Muscle layer of colon (tissue), 2 donors: ENCODE data around the gene DTWD1.
"Not testable (repeated sequence)": the region's sequence is repeated elsewhere in the genome, so short reads cannot be mapped to it uniquely, and the experiment has no call there.

Experiments
- H3K27ac ChIP-seq: one replicate; pipeline ENCODE4 v1.7.0; 2013; ENCODE audit warnings: low read depth, mild to moderate bottlenecking, low read length, moderate library complexity
- H3K27me3 ChIP-seq, 2 donors: one replicate each; pipeline ENCODE4 v1.7.0; 2013; ENCODE audit warnings: low read length in 2 of 2, mild to moderate bottlenecking in 2 of 2; ENCODE audit not compliant: insufficient read depth in 2 of 2, control insufficient read depth in 1 of 2
- H3K36me3 ChIP-seq: one replicate; pipeline ENCODE4 v1.7.0; 2013; ENCODE audit warnings: mild to moderate bottlenecking, low read length; ENCODE audit not compliant: insufficient read depth
- H3K4me1 ChIP-seq: one replicate; pipeline ENCODE4 v1.7.0; 2013; ENCODE audit warnings: mild to moderate bottlenecking, low read length; ENCODE audit not compliant: insufficient read depth
- H3K4me3 ChIP-seq, 2 donors: one replicate each; pipeline ENCODE4 v1.7.0; 2013; ENCODE audit warnings: low read length in 2 of 2, low read depth in 1 of 2, mild to moderate bottlenecking in 1 of 2, moderate library complexity in 1 of 2
- H3K9ac ChIP-seq: one replicate; pipeline ENCODE4 v1.7.0; 2013; ENCODE audit warnings: low read length
- H3K9me3 ChIP-seq: one replicate; pipeline ENCODE4 v1.7.0; 2013; ENCODE audit warnings: mild to moderate bottlenecking, low read length
- donor health status: abdominal sarcoma.
- donor health status: Adenocarcinoma of cecum.

The DTWD1 gene

GRCh38 chr15:49649987-49650386 lies 29.1 kb downstream of the DTWD1 start:
- Histone ChIP-seq H3K27ac (no peak overlapping the region), H3K36me3 (no peaks in the 10 kb centered on the region), H3K9ac (no peak overlapping the region), H3K27me3 (no peaks in the 10 kb centered on the region), H3K4me1 (peaks cover 15% of the 10 kb centered on the region), H3K4me3 (no peak overlapping the region), H3K9me3 (peaks cover 10% of the 10 kb centered on the region)

DNA sequence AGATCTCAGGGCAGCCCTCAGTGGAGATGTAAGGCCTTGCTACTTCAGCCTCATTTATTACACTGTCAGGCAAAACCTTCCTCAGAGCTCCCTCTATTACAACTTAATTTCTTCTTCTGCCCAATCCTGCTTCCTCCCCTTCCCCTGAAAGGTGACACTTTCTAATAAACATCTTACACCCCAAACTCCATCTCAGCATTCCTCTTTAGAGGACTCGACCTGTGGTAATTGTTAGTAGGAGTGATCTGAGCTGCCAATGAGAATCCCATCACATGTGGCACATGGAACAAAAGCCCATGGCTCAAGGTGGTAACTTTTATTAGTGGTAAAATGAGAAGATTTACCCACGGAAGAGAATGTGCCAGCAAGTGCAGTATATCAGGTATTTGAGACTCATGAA lies 29.8 kb downstream of the DTWD1 start:
- Histone ChIP-seq H3K27me3 (no peaks in the 10 kb centered on the region), H3K4me1 (peaks cover 8% of the 10 kb centered on the region), H3K27ac (no peak overlapping the region), H3K36me3 (no peaks in the 10 kb centered on the region), H3K9me3 (peaks cover 10% of the 10 kb centered on the region), H3K4me3 (no peak overlapping the region), H3K9ac (no peak overlapping the region)

DNA sequence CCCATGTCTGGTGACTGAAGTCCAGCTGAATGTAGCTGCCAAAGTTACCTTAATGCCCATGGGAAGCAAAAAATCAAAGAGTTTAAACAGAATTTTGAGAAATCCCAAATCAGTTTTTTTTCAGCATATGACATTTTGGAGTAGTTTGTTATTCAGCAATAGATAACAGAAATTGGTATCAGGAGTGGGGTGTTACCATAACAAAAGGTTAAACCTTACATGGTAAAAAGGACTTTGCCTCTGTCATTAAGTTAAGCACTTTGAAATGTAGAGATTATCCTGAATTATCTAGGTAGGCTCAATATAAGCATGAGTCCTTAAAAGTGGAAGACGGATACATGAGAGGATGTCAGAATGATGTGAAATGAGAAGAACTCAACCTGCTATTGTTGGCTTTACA lies 32.1 kb downstream of the DTWD1 start:
- H3K9ac ChIP-seq: no peak overlapping the region
- no peaks in the 10 kb centered on the region for H3K36me3 ChIP-seq
- H3K27ac ChIP-seq: no peak overlapping the region
- H3K4me1 ChIP-seq: no peaks in the 10 kb centered on the region
- H3K4me3 ChIP-seq: no peak overlapping the region
- H3K9me3 ChIP-seq: peaks cover 10% of the 10 kb centered on the region
- H3K27me3 ChIP-seq: no peaks in the 10 kb centered on the region

GRCh38 chr15:49656734-49657133 lies 35.9 kb downstream of the DTWD1 start:
- Histone ChIP-seq H3K27me3 (no peaks in the 10 kb centered on the region), H3K4me1 (no peaks in the 10 kb centered on the region), H3K36me3 (no peaks in the 10 kb centered on the region), H3K4me3 (no peak overlapping the region), H3K9ac (no peak overlapping the region), H3K9me3 (peaks cover 10% of the 10 kb centered on the region), H3K27ac (no peak overlapping the region)

DNA sequence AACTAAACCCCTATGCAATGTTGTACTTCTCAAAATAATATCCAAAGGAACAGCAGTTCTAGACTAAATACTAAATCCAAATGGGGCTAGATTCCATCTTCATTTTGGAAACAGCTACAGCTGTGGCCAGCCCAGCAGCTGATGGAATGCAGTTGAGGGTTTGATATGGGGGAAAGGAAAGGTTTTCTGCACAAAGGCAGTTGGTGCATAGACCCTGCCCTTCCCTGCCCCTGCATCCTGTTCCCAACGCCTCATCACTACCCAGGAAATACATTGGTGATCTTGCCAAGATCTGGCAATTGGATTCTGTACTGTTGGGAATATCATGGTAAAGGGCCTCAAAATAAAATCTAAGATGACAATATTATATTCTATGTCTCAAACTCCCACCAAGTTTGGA lies 43.9 kb downstream of the DTWD1 start:
- Histone ChIP-seq H3K9me3 (no peaks in the 10 kb centered on the region), H3K4me3 (no peak overlapping the region), H3K36me3 (no peaks in the 10 kb centered on the region), H3K4me1 (peaks cover 5% of the 10 kb centered on the region), H3K27ac (no peak overlapping the region), H3K27me3 (no peaks in the 10 kb centered on the region), H3K9ac (no peak overlapping the region)

GRCh38 chr15:49666486-49666885 lies 45.6 kb downstream of the DTWD1 start:
- not testable (repeated sequence) for H3K4me1 ChIP-seq, H3K4me3 ChIP-seq, H3K9me3 ChIP-seq, H3K27me3 ChIP-seq, H3K9ac ChIP-seq, H3K27ac ChIP-seq, H3K36me3 ChIP-seq

DNA sequence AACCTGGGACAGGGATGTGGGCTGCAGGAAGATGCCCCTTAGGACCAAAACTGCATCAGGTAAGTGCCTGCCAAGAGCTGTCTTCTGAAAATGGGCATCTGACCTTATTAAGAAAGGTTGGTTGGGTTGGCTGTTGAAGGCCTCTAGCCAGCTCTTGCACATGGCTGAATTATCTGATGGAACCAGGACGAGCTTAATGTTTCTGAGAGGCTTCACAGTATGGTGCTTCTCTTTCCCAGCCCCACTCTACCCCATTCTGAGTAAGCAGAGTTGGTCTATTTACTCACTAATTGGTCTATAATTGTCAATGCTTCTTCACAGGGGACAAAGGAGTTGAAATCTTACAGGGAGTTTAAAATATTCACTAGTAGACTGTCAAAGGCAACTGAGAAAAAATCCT lies 48.4 kb downstream of the DTWD1 start:
- H3K9me3 ChIP-seq: no peaks in the 10 kb centered on the region
- no peak overlapping the region for H3K4me3 ChIP-seq
- H3K4me1 ChIP-seq: no peaks in the 10 kb centered on the region
- no peak overlapping the region for H3K9ac ChIP-seq
- H3K27ac ChIP-seq: no peak overlapping the region
- no peaks in the 10 kb centered on the region for H3K27me3 ChIP-seq
- no peaks in the 10 kb centered on the region for H3K36me3 ChIP-seq

DNA sequence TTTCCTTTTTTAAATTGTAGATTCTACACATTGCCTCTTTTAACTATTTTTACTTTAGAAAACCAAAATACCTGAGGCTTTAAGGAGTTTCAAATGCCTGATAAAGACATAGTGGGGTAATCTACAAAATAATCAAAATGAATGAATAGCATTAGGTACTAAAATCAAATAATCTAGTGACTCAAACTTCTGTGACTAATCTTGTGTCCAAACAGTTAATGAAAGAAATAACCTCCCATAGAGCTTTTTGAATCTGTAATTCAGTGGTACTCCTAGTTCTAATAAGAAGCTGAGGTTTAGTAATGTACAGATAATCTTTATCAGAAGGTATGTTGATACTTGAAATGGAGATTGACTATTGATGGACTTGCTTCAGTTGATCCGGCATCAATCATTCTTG lies 53.0 kb downstream of the DTWD1 start:
- no peaks in the 10 kb centered on the region for H3K27me3 ChIP-seq
- no peak overlapping the region for H3K27ac ChIP-seq
- H3K4me3 ChIP-seq: no peak overlapping the region
- no peak overlapping the region for H3K9ac ChIP-seq
- H3K9me3 ChIP-seq: no peaks in the 10 kb centered on the region
- peaks cover 5% of the 10 kb centered on the region for H3K4me1 ChIP-seq
- H3K36me3 ChIP-seq: no peaks in the 10 kb centered on the region

DNA sequence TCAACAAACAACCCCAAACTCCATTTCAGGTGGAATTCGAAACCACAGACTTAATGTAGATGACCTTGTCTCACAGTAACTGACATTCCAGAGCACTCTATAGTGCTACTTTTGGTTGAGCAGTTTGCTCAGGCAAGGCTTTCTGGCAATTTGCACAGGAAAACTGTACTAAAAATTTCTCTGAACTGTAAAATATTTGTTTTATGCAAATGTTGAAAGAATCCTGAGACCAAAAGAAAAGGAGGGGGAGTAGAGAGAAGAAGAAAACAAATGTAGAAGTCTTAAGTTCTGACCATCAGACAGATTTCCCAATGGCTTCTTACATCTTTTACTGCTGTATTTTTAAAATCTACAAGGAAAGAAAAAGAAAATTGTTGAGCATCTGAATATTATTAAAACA lies 53.5 kb downstream of the DTWD1 start:
- no peak overlapping the region for H3K9ac ChIP-seq
- H3K27me3 ChIP-seq: no peaks in the 10 kb centered on the region
- H3K4me1 ChIP-seq: peaks cover 5% of the 10 kb centered on the region
- H3K4me3 ChIP-seq: no peak overlapping the region
- H3K9me3 ChIP-seq: no peaks in the 10 kb centered on the region
- H3K36me3 ChIP-seq: no peaks in the 10 kb centered on the region
- no peak overlapping the region for H3K27ac ChIP-seq

- Histone ChIP-seq H3K36me3 (no peaks in the 10 kb centered on the region), H3K9ac (no peak overlapping the region), H3K27me3 (no peaks in the 10 kb centered on the region), H3K9me3 (no peaks in the 10 kb centered on the region), H3K4me1 (peaks cover 5% of the 10 kb centered on the region), H3K27ac (no peak overlapping the region), H3K4me3 (no peak overlapping the region)
Observed at GRCh38 chr15:49675041-49675440, 54.2 kb downstream of the DTWD1 start.

DNA sequence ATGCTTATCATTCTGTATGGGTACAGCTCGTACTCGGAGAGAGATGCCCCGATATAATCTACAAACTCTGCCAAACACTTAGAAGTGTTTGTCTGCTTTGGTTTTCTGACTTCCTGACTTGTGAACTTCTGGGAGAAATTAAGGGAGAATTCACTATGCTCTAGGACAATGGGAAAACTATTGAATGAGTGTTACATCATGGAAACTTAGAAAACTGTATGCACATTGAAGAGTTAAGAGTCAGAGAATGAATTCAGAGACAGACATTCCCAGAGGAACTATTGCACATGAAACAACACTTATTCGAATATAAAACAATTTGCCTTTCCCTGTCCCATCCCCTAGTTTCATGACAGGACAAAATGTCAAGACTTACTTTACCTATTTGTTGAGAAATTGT lies 57.8 kb downstream of the DTWD1 start:
- H3K4me1 ChIP-seq: peaks cover 5% of the 10 kb centered on the region
- H3K36me3 ChIP-seq: no peaks in the 10 kb centered on the region
- no peaks in the 10 kb centered on the region for H3K27me3 ChIP-seq
- H3K4me3 ChIP-seq: no peak overlapping the region
- H3K9me3 ChIP-seq: no peaks in the 10 kb centered on the region
- no peak overlapping the region for H3K27ac ChIP-seq
- no peak overlapping the region for H3K9ac ChIP-seq

DNA sequence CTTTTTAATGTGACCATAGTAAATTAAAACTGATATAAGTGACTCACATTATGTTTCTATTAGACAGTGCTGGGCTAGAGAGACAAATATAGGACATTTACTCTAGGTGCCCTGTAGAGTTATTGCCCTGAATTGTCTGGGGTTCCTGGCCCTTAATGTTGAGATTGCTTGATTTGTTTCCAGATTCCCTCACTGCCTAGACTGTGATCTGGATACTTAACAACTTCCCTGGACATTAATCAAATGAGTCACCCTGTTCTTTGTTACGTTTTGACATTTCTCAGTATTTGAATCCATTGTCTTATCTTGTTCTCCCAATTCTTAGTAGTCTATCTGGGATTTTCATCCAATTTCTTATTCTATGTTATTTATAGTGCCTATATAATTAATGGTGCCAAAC lies 65.8 kb downstream of the DTWD1 start:
- H3K9ac ChIP-seq: no peak overlapping the region
- no peaks in the 10 kb centered on the region for H3K9me3 ChIP-seq
- no peaks in the 10 kb centered on the region for H3K4me1 ChIP-seq
- H3K27me3 ChIP-seq: no peaks in the 10 kb centered on the region
- H3K27ac ChIP-seq: no peak overlapping the region
- no peak overlapping the region for H3K4me3 ChIP-seq
- no peaks in the 10 kb centered on the region for H3K36me3 ChIP-seq
